ENCODE measurements around the gene DNAJB9. TPM values are rescaled to one million over a fixed set of nuclear protein-coding genes. Genes with fewer than 3 reads are reported as not detected.

Gene DNAJB9
- polyA plus RNA-seq, 2 of the 4 experiments (the other 2 are of a cell fraction) = 14.8 to 16.2 TPM

- WGBS (ENCODE audit: missing lambda C conversion rate) = 67% methylated on average over 1 of the region's 1 CpG
- Histone ChIP-seq H3K27ac (no peak overlapping the region), H3K4me1 (0 out of 3 replicates have a peak, but pooled peaks cover 5% of the 10 kb centered on the region), H3K4me2 (no peak overlapping the region), H3K9me3 (peaks cover 3% of the 10 kb centered on the region; the same call in 1 of the 3 replicates), H3K4me3 (no peak overlapping the region)
- CTCF ChIA-PET = interaction anchor here (0.6 kb wide), 1 partner anchor 622 kb away, joined by 3 read pairs; no protein-coding TSS in a partner anchor
- POLR2A ChIA-PET = no interaction called here
- no peak for ATAC-seq
- no peak for TF ChIP-seq HOXB5 (CRISPR knock-in tag; IDR thresholded peaks at IDR 0.05)
- no peak for TF ChIP-seq REST (IDR thresholded peaks at IDR 0.05)
- FAIRE-seq = no peak
- no peak for DNase-seq (ENCODE audit: low read depth in 1 of 2, low spot score in 1 of 2)
Measured at GRCh38 chr7:108584211-108584610, 14.5 kb downstream of the DNAJB9 start.

GRCh38 chr7:108585843-108586242 is 16.2 kb downstream of the DNAJB9 start:
- Histone ChIP-seq H3K4me3 (no peak overlapping the region), H3K4me1 (0 out of 3 replicates have a peak, but pooled peaks cover 5% of the 10 kb centered on the region), H3K27ac (no peak overlapping the region), H3K9me3 (no peaks in the 10 kb centered on the region), H3K4me2 (no peak overlapping the region)
- ChIA-PET POLR2A (no interaction called here), CTCF (no interaction called here)
- no peak for TF ChIP-seq HES2 (IDR thresholded peaks at IDR 0.05)
- WGBS (ENCODE audit: missing lambda C conversion rate) = 56% methylated on average over 2 of the region's 2 CpGs
- DNase-seq (ENCODE audit: low read depth in 1 of 2, low spot score in 1 of 2) (no peak), ATAC-seq (no peak), FAIRE-seq (no peak)

- POLR2A ChIA-PET = no interaction called here
- CTCF ChIA-PET = no interaction called here
Measured at GRCh38 chr7:108586274-108586710, 16.6 kb downstream of the DNAJB9 start.

GRCh38 chr7:108589199-108589598 is 19.5 kb downstream of the DNAJB9 start:
- TF ChIP-seq FOSB (CRISPR knock-in tag; IDR thresholded peaks at IDR 0.05) = no peak
- DNase-seq (ENCODE audit: low read depth in 1 of 2, low spot score in 1 of 2) = no peak
- POLR2A ChIA-PET = interaction anchor here (0.7 kb wide), 1 partner anchor 37 kb away, joined by 3 read pairs; no protein-coding TSS in a partner anchor

More at GRCh38 chr7:108586274-108586710, 16.6 kb downstream of the DNAJB9 start:
- Histone ChIP-seq H3K27ac (no peak overlapping the region), H3K4me1 (0 out of 3 replicates have a peak, but pooled peaks cover 5% of the 10 kb centered on the region), H3K4me3 (no peak overlapping the region), H3K9me3 (no peaks in the 10 kb centered on the region), H3K4me2 (no peak overlapping the region)
- FAIRE-seq (no peak), ATAC-seq (no peak), DNase-seq (ENCODE audit: low read depth in 1 of 2, low spot score in 1 of 2) (no peak)
- WGBS (ENCODE audit: missing lambda C conversion rate) = 29% methylated on average over 2 of the region's 3 CpGs
- TF ChIP-seq MAZ (IDR thresholded peaks at IDR 0.05; ENCODE audit: borderline replicate concordance, low read depth, low read length) (no peak), KDM1A (IDR thresholded peaks at IDR 0.05; ENCODE audit: low read depth) (no peak), CBX2 (IDR thresholded peaks at IDR 0.05; ENCODE audit: borderline replicate concordance, low read depth) (no peak), RARB (CRISPR knock-in tag; IDR thresholded peaks at IDR 0.05) (no peak), JUNB (IDR thresholded peaks at IDR 0.05) (no peak), HDAC2 (IDR thresholded peaks at IDR 0.05) (no peak), JUN (IDR thresholded peaks at IDR 0.05) (no peak), RAD21 (conservative IDR thresholded peaks at IDR 0.05 in 1 of 2, IDR thresholded peaks at IDR 0.05 in 1 of 2) (no peak), EHMT2 (IDR thresholded peaks at IDR 0.05; ENCODE audit: low read depth) (no peak)

GRCh38 chr7:108589874-108590273 is 20.2 kb downstream of the DNAJB9 start:
- ChIA-PET POLR2A (no interaction called here), CTCF (no interaction called here)
- FAIRE-seq (no peak), DNase-seq (ENCODE audit: low read depth in 1 of 2, low spot score in 1 of 2) (no peak), ATAC-seq (peak in 1 of 2 experiments; percentile 50; a peak in 3 of 6 replicates)
- Histone ChIP-seq H3K4me3 (no peak overlapping the region), H3K4me1 (no peaks in the 10 kb centered on the region), H3K9me3 (no peaks in the 10 kb centered on the region), H3K4me2 (no peak overlapping the region), H3K27ac (no peak overlapping the region)
- 47% methylated on average over 1 of the region's 1 CpG for WGBS (ENCODE audit: missing lambda C conversion rate)
- no peak for TF ChIP-seq CHD4 (IDR thresholded peaks at IDR 0.05; ENCODE audit: borderline replicate concordance)
- no peak for TF ChIP-seq RCOR1 (IDR thresholded peaks at IDR 0.05; ENCODE audit: low read depth, low read length)
- no peak for TF ChIP-seq TP53 (CRISPR knock-in tag; IDR thresholded peaks at IDR 0.05)
- TF ChIP-seq ZFP36 (IDR thresholded peaks at IDR 0.05; ENCODE audit: borderline replicate concordance, partially characterized antibody) = no peak
- no peak for TF ChIP-seq FOXS1 (CRISPR knock-in tag; IDR thresholded peaks at IDR 0.05)
- no peak for TF ChIP-seq KDM1A (IDR thresholded peaks at IDR 0.05; ENCODE audit: low read depth)
- TF ChIP-seq CBX8 (IDR thresholded peaks at IDR 0.05) = no peak

More at GRCh38 chr7:108589199-108589598, 19.5 kb downstream of the DNAJB9 start:
- Histone ChIP-seq H3K4me3 (no peak overlapping the region), H3K9me3 (no peaks in the 10 kb centered on the region), H3K4me2 (no peak overlapping the region), H3K27ac (no peak overlapping the region), H3K4me1 (no peaks in the 10 kb centered on the region)
- FAIRE-seq (no peak), ATAC-seq (no peak)
- CTCF ChIA-PET = no interaction called here
